Measurements from ENCODE around the gene ITPRID2.
A peak's percentile ranks its signal among the peaks of the same experiment; 100 is the strongest.
"Not testable (repeated sequence)": the region's sequence is repeated elsewhere in the genome, so short reads cannot be mapped to it uniquely, and the experiment has no call there.

Gene ITPRID2

GRCh38 chr2:181958726-181959125 lies 67.2 kb downstream of the ITPRID2 start:
- DNase-seq: no peak

- no peak for DNase-seq
Measured at GRCh38 chr2:181959508-181959907, 68.0 kb downstream of the ITPRID2 start.

DNA sequence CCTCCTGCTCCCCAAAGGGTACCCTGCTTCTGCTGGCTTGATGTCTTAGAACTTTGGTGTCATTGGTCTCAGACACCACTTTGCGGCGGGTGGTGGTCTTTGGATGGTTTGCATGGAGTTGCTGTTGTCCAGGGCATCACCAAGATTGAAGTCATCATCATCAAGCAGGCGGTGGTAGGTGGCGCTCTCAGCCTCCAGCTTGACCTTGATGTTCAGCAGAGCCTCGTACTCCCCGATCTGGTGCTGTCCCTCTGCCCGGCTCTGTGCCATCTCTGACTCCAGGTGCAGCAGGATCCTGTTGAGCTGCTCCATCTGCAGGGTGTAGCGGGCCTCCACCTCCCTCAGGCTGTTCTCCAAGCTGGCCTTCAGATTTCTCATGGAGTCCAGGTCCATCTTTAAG lies 69.6 kb downstream of the ITPRID2 start:
- DNase-seq: not testable (repeated sequence)

DNA sequence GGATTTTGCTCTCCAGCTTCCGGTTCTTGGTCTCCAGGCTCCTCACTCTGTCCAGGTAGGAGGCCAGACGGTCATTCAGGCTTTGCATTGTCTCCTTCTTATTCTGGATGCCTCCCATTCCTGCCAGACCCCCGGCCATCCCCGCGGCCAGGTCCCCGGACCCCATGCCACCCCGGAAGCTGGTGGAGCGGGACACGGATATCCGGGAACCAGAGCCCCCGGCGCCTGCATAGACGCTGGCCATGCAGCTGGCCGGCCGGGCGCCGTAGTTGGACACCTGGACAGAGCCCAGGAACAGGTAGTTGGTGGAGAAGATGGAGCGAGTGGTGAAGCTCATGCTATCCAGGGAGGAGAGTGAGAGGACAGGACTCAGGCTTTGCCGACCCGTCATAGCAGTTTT lies 70.6 kb downstream of the ITPRID2 start:
- DNase-seq: no peak

DNA sequence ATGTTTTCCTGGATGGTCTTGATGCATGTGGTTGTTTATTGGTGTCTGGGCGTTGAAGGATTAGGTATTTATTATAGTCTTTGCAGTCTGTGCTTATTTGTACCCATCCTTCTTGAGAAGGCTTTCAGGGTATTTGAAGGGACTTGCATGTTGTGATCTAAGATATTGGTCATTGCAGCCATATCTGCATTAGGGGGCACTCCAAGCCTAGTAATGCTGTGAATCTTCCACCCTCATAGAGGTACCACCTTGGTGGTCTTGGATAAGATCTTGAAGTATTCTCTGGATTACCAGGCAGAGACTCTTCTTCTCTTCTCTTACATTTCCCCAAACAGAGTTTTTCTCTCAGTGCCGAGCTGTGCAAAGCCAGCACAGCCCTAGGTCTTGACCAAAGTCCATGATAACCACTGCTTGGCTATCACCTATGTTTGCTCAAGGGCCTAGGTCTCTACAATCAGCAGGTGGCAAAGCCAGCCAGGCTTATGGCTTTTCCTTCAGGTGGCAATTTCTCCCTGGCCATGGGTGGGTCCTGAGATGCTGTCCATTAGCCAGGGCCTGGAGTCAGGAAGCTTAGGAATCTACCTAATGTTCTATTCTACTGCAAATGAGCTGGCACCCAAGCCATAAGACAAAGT lies 78.7 kb downstream of the ITPRID2 start:
- DNase-seq: no peak

GRCh38 chr2:181971032-181971431 lies 79.5 kb downstream of the ITPRID2 start:
- DNase-seq: no peak

DNA sequence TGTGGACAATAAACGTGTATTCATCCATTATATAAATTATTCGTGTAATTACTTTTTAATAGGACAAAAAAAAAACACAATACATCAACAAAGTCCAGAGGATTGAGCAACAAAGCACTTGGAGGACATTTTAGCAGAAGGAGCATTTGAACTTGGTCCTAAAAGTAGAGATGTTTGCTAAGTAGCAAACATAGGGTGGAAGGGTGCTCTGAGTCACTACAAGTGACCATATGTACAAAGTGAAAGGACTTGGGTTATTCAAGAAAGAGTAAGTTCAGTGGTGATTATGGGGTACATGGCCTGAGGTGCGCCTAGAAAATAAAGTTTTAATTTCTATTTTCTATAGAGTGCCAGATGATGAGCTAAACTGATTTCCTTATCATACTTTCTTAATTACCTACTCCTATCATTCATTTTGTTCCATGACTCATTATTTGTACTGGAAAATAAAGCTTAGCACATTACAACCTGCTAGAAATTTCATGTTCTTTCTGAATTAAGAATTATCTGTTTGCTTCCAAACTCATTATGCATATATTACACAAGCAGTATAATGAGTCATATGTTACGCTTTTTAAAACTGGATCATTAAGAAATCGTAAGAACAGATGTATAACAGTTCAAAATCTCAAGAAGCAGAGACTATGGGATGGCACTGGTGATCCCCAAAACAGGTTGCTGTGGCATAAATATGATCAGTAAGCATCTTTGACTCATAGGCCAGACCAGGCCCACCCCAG lies 81.1 kb downstream of the ITPRID2 start:
- peak in 1 of 56 donors; percentile 8 for DNase-seq

- no peak for DNase-seq
Measured at GRCh38 chr2:181973171-181973783, 81.7 kb downstream of the ITPRID2 start.

DNA sequence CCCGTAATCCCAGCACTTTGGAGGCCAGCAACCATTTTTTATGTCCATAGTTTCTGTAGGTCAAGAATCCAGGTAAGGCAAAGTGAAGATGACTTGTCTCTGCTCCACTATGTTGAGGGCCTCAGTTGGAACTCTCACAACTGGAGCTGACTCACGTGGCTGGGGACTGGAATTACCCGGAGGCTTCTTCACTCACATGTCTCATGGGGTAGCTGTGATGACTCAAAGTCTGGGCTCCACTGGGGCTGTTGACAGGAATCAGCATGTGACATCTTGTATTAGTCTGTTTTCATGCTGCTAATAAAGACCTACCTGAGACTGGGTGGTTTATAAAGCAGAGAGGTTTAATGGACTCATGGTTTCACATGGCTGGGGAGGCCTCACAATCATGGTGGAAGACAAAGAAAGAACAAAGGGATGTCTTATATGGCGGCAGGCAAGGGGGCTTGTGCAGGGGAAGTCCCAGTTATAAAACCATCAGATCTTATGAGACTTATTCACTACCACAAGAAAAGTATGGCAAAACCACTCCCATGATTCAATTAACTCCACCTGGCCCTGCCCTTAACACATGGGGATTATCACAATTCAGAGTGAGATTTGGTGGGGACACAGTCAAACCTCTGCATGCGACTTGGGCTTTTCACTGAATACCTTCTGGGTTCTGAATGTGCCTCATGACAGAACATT lies 86.3 kb downstream of the ITPRID2 start:
- no peak for DNase-seq

GRCh38 chr2:181978351-181979150 lies 87.0 kb downstream of the ITPRID2 start:
- DNase-seq: no peak
